ENCODE results near the gene NLRP9. TPM values are rescaled to one million over a fixed set of nuclear protein-coding genes. Genes with fewer than 3 reads are reported as not detected.

NLRP9 gene
- total and polyA plus RNA-seq, 12 donors: not detected

DNA sequence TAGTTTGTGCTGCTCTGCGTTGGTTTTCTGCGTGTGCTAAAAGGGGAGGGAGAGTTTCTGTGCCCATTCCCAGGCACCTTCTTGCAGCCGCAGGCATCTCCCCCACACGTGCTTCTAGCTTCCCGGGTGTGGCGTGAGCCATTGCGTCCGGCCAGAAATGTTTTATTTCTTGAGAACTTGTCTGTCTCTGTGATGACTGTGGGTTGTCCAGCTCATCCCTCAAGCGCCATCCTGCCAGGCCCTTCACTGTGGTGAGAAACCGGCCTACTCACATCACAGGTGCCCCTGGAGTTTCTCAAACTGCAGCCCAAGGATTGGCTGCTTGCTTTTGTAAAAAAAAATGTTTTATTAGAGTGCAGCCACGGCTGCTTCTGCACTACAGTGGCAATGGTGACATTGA, 39.0 kb downstream of the NLRP9 start:
- no peak for ATAC-seq
- H3K27ac ChIP-seq: no peak overlapping the region
- no peak for TF ChIP-seq CTCF (IDR thresholded peaks at IDR 0.05)
- H3K27me3 ChIP-seq: no peaks in the 10 kb centered on the region
- peaks cover 0 to 5% (median 0%) of the 10 kb centered on the region in 9 donors for H3K4me1 ChIP-seq
- peaks cover 0 to 73% (median 29%) of the 10 kb centered on the region in 9 donors for H3K36me3 ChIP-seq
- H3K9me3 ChIP-seq: no peaks in the 10 kb centered on the region
- DNase-seq: no peak
- WGBS, 2 donors: 80 to 85% methylated on average over 11 of the region's 11 CpGs
- H3K4me3 ChIP-seq: no peak overlapping the region
- intact Hi-C loops (cut with DNase I): no loop called here

- ATAC-seq: no peak
- Histone ChIP-seq H3K27me3 (no peaks in the 10 kb centered on the region), H3K36me3 (peaks cover 0 to 82% (median 38%) of the 10 kb centered on the region in 9 donors), H3K4me3 (no peak overlapping the region), H3K4me1 (no peaks in the 10 kb centered on the region), H3K27ac (no peak overlapping the region), H3K9me3 (no peaks in the 10 kb centered on the region)
- no peak for DNase-seq
- no peak for TF ChIP-seq CTCF (IDR thresholded peaks at IDR 0.05)
- intact Hi-C loops (cut with DNase I): no loop called here
- 94 to 96% methylated on average over 17 of the region's 17 CpGs for WGBS, 2 donors
Observed at GRCh38 chr19:55698256-55698655, 39.9 kb downstream of the NLRP9 start.

DNA sequence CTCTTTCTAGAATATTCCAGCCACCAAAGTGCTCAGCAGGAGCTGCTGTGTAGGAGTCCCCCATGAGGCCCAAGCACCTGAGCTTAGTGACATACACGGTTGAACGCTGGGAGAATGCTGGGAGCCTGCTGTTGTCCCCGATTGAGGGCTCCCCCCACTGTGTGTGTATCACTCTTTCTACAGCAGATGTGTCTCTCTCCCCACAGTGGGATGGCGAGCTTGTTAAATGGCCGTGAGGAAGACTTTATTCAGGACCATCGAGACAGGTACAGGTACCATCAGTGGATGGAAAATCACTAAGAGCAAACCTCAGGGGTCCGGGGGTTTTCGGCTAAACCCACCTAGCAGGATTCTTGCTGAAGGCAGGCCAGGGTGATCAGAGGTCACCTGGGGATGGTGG, 40.5 kb downstream of the NLRP9 start:
- no peaks in the 10 kb centered on the region for H3K4me1 ChIP-seq
- H3K27me3 ChIP-seq: no peaks in the 10 kb centered on the region
- H3K9me3 ChIP-seq: no peaks in the 10 kb centered on the region
- no peak overlapping the region for H3K4me3 ChIP-seq
- no peak overlapping the region for H3K27ac ChIP-seq
- peaks cover 0 to 88% (median 44%) of the 10 kb centered on the region in 9 donors for H3K36me3 ChIP-seq
- intact Hi-C loops (cut with DNase I): no loop called here
- no peak for TF ChIP-seq CTCF (IDR thresholded peaks at IDR 0.05)
- no peak for ATAC-seq
- 92 to 95% methylated on average over 8 of the region's 8 CpGs for WGBS, 2 donors
- no peak for DNase-seq

DNA sequence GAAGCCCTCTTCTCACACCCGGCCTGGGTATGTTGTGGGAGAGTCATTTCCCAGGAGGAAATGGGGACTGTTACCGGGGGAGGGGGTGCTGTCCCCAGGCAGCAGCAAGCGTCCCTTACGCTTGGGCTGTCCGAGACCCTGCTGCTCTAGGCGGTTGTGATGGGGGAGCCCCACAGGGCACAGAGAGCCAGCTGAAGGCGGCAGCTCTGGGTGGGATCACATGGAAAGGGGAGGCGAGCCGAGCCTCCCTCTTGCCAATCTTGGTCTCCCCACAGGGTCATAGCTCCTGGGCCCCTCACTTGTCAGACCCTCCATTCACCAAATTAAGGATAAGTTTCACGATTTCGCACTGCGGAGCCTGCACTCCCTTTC, 41.1 kb downstream of the NLRP9 start:
- ATAC-seq (no peak), DNase-seq (no peak)
- WGBS, 2 donors: 89 to 93% methylated on average over 12 of the region's 12 CpGs
- H3K9me3 ChIP-seq: no peaks in the 10 kb centered on the region
- no peaks in the 10 kb centered on the region for H3K4me1 ChIP-seq
- peaks cover 0 to 94% (median 45%) of the 10 kb centered on the region in 9 donors for H3K36me3 ChIP-seq
- intact Hi-C loops (cut with DNase I): no loop called here
- H3K4me3 ChIP-seq: no peak overlapping the region
- TF ChIP-seq CTCF (IDR thresholded peaks at IDR 0.05): no peak
- H3K27ac ChIP-seq: no peak overlapping the region
- no peaks in the 10 kb centered on the region for H3K27me3 ChIP-seq
